IMR-90 (cell line): Measurements from ENCODE around the gene MACF1. TPM values are rescaled to one million over a fixed set of nuclear protein-coding genes. Genes with fewer than 3 reads are reported as not detected.

Experiments used
- ATAC-seq: fragments of 200-7000 bp; cut with Tn5 transposase; 2 replicates; pipeline ENCODE4 v1.9.1; 2020; ENCODE audit warnings: low read depth, mild to moderate bottlenecking, moderate library complexity
- BruUV-seq: library from RNA; stranded (reverse); fragments of 400-500 nt; replicated peaks from 2 replicates; lab custom pipeline; 2021; lab: Mats Ljungman, UMichigan
- CTCF ChIA-PET: fragments of 300-600 bp; formaldehyde crosslinking; extraction: SDS; loops from one replicate; lab custom pipeline; 2021; ENCODE audit warnings: antibody characterized with exemption; lab: Yijun Ruan, JAX
- POLR2A ChIA-PET: fragments of 300-600 bp; sonication (Branson Sonifier 250); formaldehyde crosslinking; loops from one replicate; lab custom pipeline; 2022; ENCODE audit warnings: antibody characterized with exemption; ENCODE audit not compliant: unreplicated experiment; lab: Charles Lee
- DNase-seq: peaks from one replicate; pipeline ENCODE4 v3.0.0; 2013
- H2AFZ ChIP-seq: replicated peaks from 2 replicates; pipeline ENCODE3; 2013; ENCODE audit warnings: low read length, mild to moderate bottlenecking; ENCODE audit not compliant: poor library complexity
- H2AK5ac ChIP-seq: 2 replicates; pipeline ENCODE4 v1.6.1; 2013; ENCODE audit warnings: low read depth, low read length, inconsistent platforms
- H2AK9ac ChIP-seq: replicated peaks from 2 replicates; pipeline ENCODE3; 2013; ENCODE audit warnings: mild to moderate bottlenecking, low read depth, low read length, moderate library complexity; ENCODE audit not compliant: poor library complexity
- H2BK120ac ChIP-seq: 2 replicates; pipeline ENCODE4 v1.6.1; 2013; ENCODE audit warnings: low read depth, low read length, inconsistent platforms
- H2BK15ac ChIP-seq: 3 replicates; pipeline ENCODE4 v1.6.1; 2013; ENCODE audit warnings: low read depth, low read length, inconsistent platforms
- H2BK20ac ChIP-seq: 2 replicates; pipeline ENCODE4 v1.6.1; 2013; ENCODE audit warnings: low read depth, mild to moderate bottlenecking, inconsistent platforms, low read length, moderate library complexity
- H2BK5ac ChIP-seq: 2 replicates; pipeline ENCODE4 v1.6.1; 2013; ENCODE audit warnings: mild to moderate bottlenecking, low read depth, low read length, inconsistent platforms; ENCODE audit not compliant: poor library complexity, severe bottlenecking
- H3K14ac ChIP-seq: replicated peaks from 2 replicates; pipeline ENCODE4 v1.6.1; 2013; ENCODE audit warnings: low read depth, low read length, inconsistent platforms
- H3K18ac ChIP-seq: 2 replicates; pipeline ENCODE4 v1.6.1; 2013; ENCODE audit warnings: low read depth, low read length, control low read depth
- H3K23ac ChIP-seq: 2 replicates; pipeline ENCODE4 v1.6.1; 2013; ENCODE audit warnings: low read depth, low read length, inconsistent platforms
- H3K27ac ChIP-seq: 2 replicates; pipeline ENCODE4 v1.5.1; 2013; ENCODE audit warnings: mild to moderate bottlenecking, control low read depth, low read length; ENCODE audit not compliant: insufficient read depth
- H3K27me3 ChIP-seq: 2 replicates; pipeline ENCODE4 v1.6.1; 2013; ENCODE audit warnings: low read length; ENCODE audit not compliant: control insufficient read depth, insufficient read depth
- H3K36me3 ChIP-seq: 2 replicates; pipeline ENCODE4 v1.6.1; 2013; ENCODE audit warnings: low read length, mixed read lengths; ENCODE audit not compliant: control insufficient read depth, insufficient read depth
- H3K4ac ChIP-seq: 2 replicates; pipeline ENCODE4 v1.6.1; 2013; ENCODE audit warnings: low read depth, low read length, inconsistent platforms
- H3K4me1 ChIP-seq: 2 replicates; pipeline ENCODE4 v1.6.1; 2013; ENCODE audit warnings: low read length, mixed read lengths; ENCODE audit not compliant: control insufficient read depth, insufficient read depth
- H3K4me2 ChIP-seq: 2 replicates; pipeline ENCODE4 v1.6.1; 2013; ENCODE audit warnings: low read depth, mild to moderate bottlenecking, control low read depth, low read length, moderate library complexity
- H3K4me3 ChIP-seq: 2 replicates; pipeline ENCODE4 v1.5.1; 2013; ENCODE audit warnings: low read depth, mild to moderate bottlenecking, control low read depth, low read length, moderate library complexity; ENCODE audit not compliant: insufficient read depth
- H3K56ac ChIP-seq: 2 replicates; pipeline ENCODE4 v1.6.1; 2013; ENCODE audit warnings: low read length, inconsistent platforms; ENCODE audit not compliant: insufficient read depth; ENCODE audit errors: extremely low read depth
- H3K79me1 ChIP-seq, 2 experiments: 2 replicates each; pipeline ENCODE4 v1.6.1; 2013; ENCODE audit warnings: low read length in 2 of 2, inconsistent platforms in 1 of 2, low read depth in 1 of 2
- H3K9ac ChIP-seq: 2 replicates; pipeline ENCODE4 v1.6.1; 2013; ENCODE audit warnings: low read depth, low read length, control low read depth
- H3K9me1 ChIP-seq: 2 replicates; pipeline ENCODE4 v1.6.1; 2013; ENCODE audit warnings: low read length, inconsistent platforms; ENCODE audit not compliant: insufficient read depth
- H3K9me3 ChIP-seq: 2 replicates; pipeline ENCODE4 v1.6.1; 2013; ENCODE audit warnings: low read length; ENCODE audit not compliant: control insufficient read depth, insufficient read depth
- H4K20me1 ChIP-seq: 2 replicates; pipeline ENCODE4 v1.6.1; 2013; ENCODE audit warnings: low read length, inconsistent platforms; ENCODE audit not compliant: insufficient read depth
- H4K5ac ChIP-seq: 2 replicates; pipeline ENCODE4 v1.6.1; 2013; ENCODE audit warnings: mild to moderate bottlenecking, low read depth, low read length, control low read depth
- H4K8ac ChIP-seq, 2 experiments: 2 replicates each; pipeline ENCODE4 v1.6.1; 2013; ENCODE audit warnings: low read depth in 2 of 2, low read length in 2 of 2, control low read depth in 1 of 2, inconsistent platforms in 1 of 2
- H4K91ac ChIP-seq: 2 replicates; pipeline ENCODE4 v1.6.1; 2013; ENCODE audit warnings: low read depth, low read length, inconsistent platforms; ENCODE audit not compliant: insufficient read depth
- BHLHE40 ChIP-seq: fragments of 150-350 bp; IDR thresholded peaks from 2 replicates; pipeline ENCODE4 v1.6.1; 2016; ENCODE audit warnings: mild to moderate bottlenecking, low read depth, low read length
- CEBPB ChIP-seq: IDR thresholded peaks from 2 replicates; pipeline ENCODE4 v1.6.1; 2012; ENCODE audit warnings: low read depth, low read length, improper control_type of control experiment
- CHD1 ChIP-seq: IDR thresholded peaks from 2 replicates; pipeline ENCODE4 v1.6.1; 2012; ENCODE audit warnings: low read depth, low read length, improper control_type of control experiment
- FOS ChIP-seq: fragments of 150-350 bp; IDR thresholded peaks from 2 replicates; pipeline ENCODE4 v1.6.1; 2016; ENCODE audit warnings: low read depth, low read length
- MAFK ChIP-seq: IDR thresholded peaks from 2 replicates; pipeline ENCODE4 v1.6.1; 2012; ENCODE audit warnings: low read depth, low read length, improper control_type of control experiment
- MAZ ChIP-seq: IDR thresholded peaks from 2 replicates; pipeline ENCODE4 v1.6.1; 2012; ENCODE audit warnings: low read depth, mild to moderate bottlenecking, low read length, improper control_type of control experiment, moderate library complexity, borderline replicate concordance
- MXI1 ChIP-seq: IDR thresholded peaks from 2 replicates; pipeline ENCODE4 v1.6.1; 2012; ENCODE audit warnings: low read depth, mild to moderate bottlenecking, low read length, moderate library complexity, borderline replicate concordance
- NFE2L2 ChIP-seq: fragments of 150-350 bp; IDR thresholded peaks from 2 replicates; pipeline ENCODE4 v1.6.1; 2016; ENCODE audit warnings: low read depth, mild to moderate bottlenecking, low read length
- POLR2A ChIP-seq: IDR thresholded peaks from 2 replicates; pipeline ENCODE4 v1.6.1; 2012; ENCODE audit warnings: mild to moderate bottlenecking, low read depth, low read length
- RAD21 ChIP-seq: IDR thresholded peaks from 2 replicates; pipeline ENCODE4 v1.6.1; 2012; ENCODE audit warnings: low read length, improper control_type of control experiment
- RCOR1 ChIP-seq: IDR thresholded peaks from 2 replicates; pipeline ENCODE4 v1.6.1; 2012; ENCODE audit warnings: mild to moderate bottlenecking, low read length, improper control_type of control experiment; ENCODE audit not compliant: insufficient replicate concordance
- RFX5 ChIP-seq: IDR thresholded peaks from 2 replicates; pipeline ENCODE4 v1.8.0; 2012; ENCODE audit warnings: low read depth, mild to moderate bottlenecking, low read length, moderate library complexity
- SMC3 ChIP-seq: fragments of 150-350 bp; IDR thresholded peaks from 2 replicates; pipeline ENCODE4 v1.6.1; 2016; ENCODE audit warnings: low read depth, mild to moderate bottlenecking, antibody characterized with exemption, low read length, moderate library complexity
- WGBS, 2 experiments: methylation state at CpG; one replicate each; pipeline versions ENCODE4 v1.1.5 to v1.1.7; 2013; ENCODE audit warnings: missing lambda C conversion rate in 2 of 2; ENCODE audit not compliant: insufficient read length in 1 of 2; ENCODE audit errors: extremely low coverage in 2 of 2; 5-methylcytosine and 5-hydroxymethylcytosine counted together
- dilution Hi-C: fragments of 300-500 bp; cut with HindIII; formaldehyde crosslinking; loops from one replicate; pipeline ENCODE4 v1.14.3; 2018; ENCODE audit warnings: low sequenced_read_pairs; ENCODE audit not compliant: unreplicated experiment
- in situ Hi-C: fragments of 300-500 bp; cut with MboI; formaldehyde crosslinking; loops from 3 replicates; pipeline ENCODE4 v1.14.3; 2019; ENCODE audit warnings: low sequenced_read_pairs, inconsistent platforms, mixed read lengths
- intact Hi-C: fragments of 100-400 bp; cut with micrococcal nuclease; formaldehyde crosslinking; loops from 2 replicates; pipeline ENCODE4 v1.10.0; 2022
- polyA plus RNA-seq, 3 experiments: library from polyadenylated mRNA; depleted of rRNA; stranded (reverse); fragments of >200 nt; gene quantifications; 2 replicates each; pipeline ENCODE4 v1.2.3, GENCODE V29; 2012; ENCODE audit warnings: low replicate concordance in 1 of 3
- total RNA-seq: library from RNA; depleted of rRNA; stranded (reverse); fragments of >200 nt; gene quantifications from 2 replicates; pipeline ENCODE4 v1.2.3, GENCODE V29; 2012
- TF ChIP-seq, protein P1 (sequence below): fragments of 150-350 bp; IDR thresholded peaks from 2 replicates; pipeline ENCODE4 v1.6.1; 2016; ENCODE audit warnings: low read depth, mild to moderate bottlenecking, low read length, moderate library complexity, borderline replicate concordance
- TF ChIP-seq, protein P2 (sequence below): fragments of 150-350 bp; IDR thresholded peaks from 2 replicates; pipeline ENCODE4 v1.6.1; 2017; ENCODE audit warnings: mild to moderate bottlenecking, antibody characterized with exemption, low read length, low read depth
- TF ChIP-seq, protein P3 (sequence below): conservative IDR thresholded peaks from 2 replicates; pipeline ENCODE4 v1.5.1; 2012; ENCODE audit warnings: mild to moderate bottlenecking, low read depth, low read length, improper control_type of control experiment

Gene MACF1
- total and polyA plus RNA-seq, 2 of the 4 experiments (the other 2 are of a cell fraction) = 67.6 to 369 TPM

DNA sequence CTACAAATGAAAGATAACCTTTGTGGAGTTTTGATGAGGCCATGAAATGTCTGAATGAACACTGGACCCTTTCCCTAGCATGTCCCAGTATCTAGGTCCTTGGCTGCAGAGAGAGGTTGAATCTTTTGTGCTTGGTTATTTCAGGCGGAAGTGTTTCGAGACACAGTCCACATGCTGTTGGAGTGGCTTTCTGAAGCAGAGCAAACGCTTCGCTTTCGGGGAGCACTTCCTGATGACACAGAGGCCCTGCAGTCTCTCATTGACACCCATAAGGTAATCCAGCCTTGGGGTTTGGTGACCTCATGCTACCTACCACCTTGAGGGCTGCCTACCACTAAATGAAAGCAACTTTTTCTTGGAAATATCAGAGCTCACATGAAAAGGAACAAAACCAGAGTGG lies 248.0 kb downstream of the MACF1 start:
- no peak overlapping the region for H3K18ac ChIP-seq

More for the DNA sequence above, 248.0 kb downstream of the MACF1 start:
- Histone ChIP-seq H2BK120ac (peak overlapping the region; percentile 60), H3K9me1 (peaks cover 15% of the 10 kb centered on the region), H2BK5ac (peak overlapping the region; percentile 0), H3K36me3 (peaks cover 74% of the 10 kb centered on the region), H3K27ac (peak overlapping the region; percentile 10), H3K9ac (no peak overlapping the region), H4K8ac (peak overlapping the region; percentile 5 to 20; a peak in 3 of 4 replicates), H2BK20ac (peak overlapping the region; percentile 27; the same call in 1 of the 2 replicates), H2BK15ac (0 out of 3 replicates have a peak overlapping the region, but pooled peaks have one; percentile 6), H3K56ac (no peak overlapping the region), H4K20me1 (peaks cover 7% of the 10 kb centered on the region; the same call in 1 of the 2 replicates), H3K4me2 (no peak overlapping the region), H3K4me3 (no peak overlapping the region), H2AFZ (no peak overlapping the region), H3K79me1 (peaks cover 36 to 67% of the 10 kb centered on the region in 2 experiments), H2AK9ac (no peak overlapping the region), H3K4ac (peak overlapping the region; percentile 77), H4K91ac (peak overlapping the region; percentile 70), H3K14ac (peak overlapping the region; percentile 17; the same call in 1 of the 2 replicates), H3K23ac (peak overlapping the region; percentile 18; the same call in 1 of the 2 replicates), H3K9me3 (no peaks in the 10 kb centered on the region), H2AK5ac (peak overlapping the region; percentile 93), H3K4me1 (peaks cover 8% of the 10 kb centered on the region), H3K27me3 (no peaks in the 10 kb centered on the region), H4K5ac (no peak overlapping the region; the same call in 1 of the 2 replicates)
- WGBS, 2 experiments = no CpG with 5 or more reads among the region's 5 CpGs
- no peak for TF ChIP-seq RCOR1
- no peak for TF ChIP-seq RAD21
- no peak for TF ChIP-seq MAFK
- TF ChIP-seq RFX5 = no peak
- no peak for TF ChIP-seq SMC3
- no peak for TF ChIP-seq POLR2A
- TF ChIP-seq, protein P1, sequence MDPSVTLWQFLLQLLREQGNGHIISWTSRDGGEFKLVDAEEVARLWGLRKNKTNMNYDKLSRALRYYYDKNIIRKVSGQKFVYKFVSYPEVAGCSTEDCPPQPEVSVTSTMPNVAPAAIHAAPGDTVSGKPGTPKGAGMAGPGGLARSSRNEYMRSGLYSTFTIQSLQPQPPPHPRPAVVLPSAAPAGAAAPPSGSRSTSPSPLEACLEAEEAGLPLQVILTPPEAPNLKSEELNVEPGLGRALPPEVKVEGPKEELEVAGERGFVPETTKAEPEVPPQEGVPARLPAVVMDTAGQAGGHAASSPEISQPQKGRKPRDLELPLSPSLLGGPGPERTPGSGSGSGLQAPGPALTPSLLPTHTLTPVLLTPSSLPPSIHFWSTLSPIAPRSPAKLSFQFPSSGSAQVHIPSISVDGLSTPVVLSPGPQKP = no peak
- TF ChIP-seq, protein P2, sequence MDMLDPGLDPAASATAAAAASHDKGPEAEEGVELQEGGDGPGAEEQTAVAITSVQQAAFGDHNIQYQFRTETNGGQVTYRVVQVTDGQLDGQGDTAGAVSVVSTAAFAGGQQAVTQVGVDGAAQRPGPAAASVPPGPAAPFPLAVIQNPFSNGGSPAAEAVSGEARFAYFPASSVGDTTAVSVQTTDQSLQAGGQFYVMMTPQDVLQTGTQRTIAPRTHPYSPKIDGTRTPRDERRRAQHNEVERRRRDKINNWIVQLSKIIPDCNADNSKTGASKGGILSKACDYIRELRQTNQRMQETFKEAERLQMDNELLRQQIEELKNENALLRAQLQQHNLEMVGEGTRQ = no peak
- TF ChIP-seq BHLHE40 = no peak
- TF ChIP-seq CHD1 = no peak
- TF ChIP-seq FOS = no peak
- TF ChIP-seq NFE2L2 = no peak
- TF ChIP-seq MAZ = no peak
- no peak for TF ChIP-seq CEBPB
- TF ChIP-seq, protein P3, sequence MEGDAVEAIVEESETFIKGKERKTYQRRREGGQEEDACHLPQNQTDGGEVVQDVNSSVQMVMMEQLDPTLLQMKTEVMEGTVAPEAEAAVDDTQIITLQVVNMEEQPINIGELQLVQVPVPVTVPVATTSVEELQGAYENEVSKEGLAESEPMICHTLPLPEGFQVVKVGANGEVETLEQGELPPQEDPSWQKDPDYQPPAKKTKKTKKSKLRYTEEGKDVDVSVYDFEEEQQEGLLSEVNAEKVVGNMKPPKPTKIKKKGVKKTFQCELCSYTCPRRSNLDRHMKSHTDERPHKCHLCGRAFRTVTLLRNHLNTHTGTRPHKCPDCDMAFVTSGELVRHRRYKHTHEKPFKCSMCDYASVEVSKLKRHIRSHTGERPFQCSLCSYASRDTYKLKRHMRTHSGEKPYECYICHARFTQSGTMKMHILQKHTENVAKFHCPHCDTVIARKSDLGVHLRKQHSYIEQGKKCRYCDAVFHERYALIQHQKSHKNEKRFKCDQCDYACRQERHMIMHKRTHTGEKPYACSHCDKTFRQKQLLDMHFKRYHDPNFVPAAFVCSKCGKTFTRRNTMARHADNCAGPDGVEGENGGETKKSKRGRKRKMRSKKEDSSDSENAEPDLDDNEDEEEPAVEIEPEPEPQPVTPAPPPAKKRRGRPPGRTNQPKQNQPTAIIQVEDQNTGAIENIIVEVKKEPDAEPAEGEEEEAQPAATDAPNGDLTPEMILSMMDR = no peak
- TF ChIP-seq MXI1 = no peak
- in situ Hi-C loops (no loop called here), intact Hi-C loops (no loop called here), dilution Hi-C loops (loop anchor here (25.0 kb wide), 1 partner anchor 90 kb away; no protein-coding TSS in a partner anchor)
- no peak for ATAC-seq
- DNase-seq = no peak
- ChIA-PET CTCF (no interaction called here), POLR2A (no interaction called here)
- BruUV-seq = no TSS peak
